PC-3 (cell line): Measurements from ENCODE around the gene HMOX1. TPM values are rescaled to one million over a fixed set of nuclear protein-coding genes. Genes with fewer than 3 reads are reported as not detected.

Source experiments
- ATAC-seq: fragments of 200-7000 bp; cut with Tn5 transposase; 2 replicates; pipeline ENCODE4 v1.9.1; 2020; ENCODE audit warnings: mild to moderate bottlenecking, moderate library complexity
- BruUV-seq: library from RNA; stranded (reverse); fragments of 400-500 nt; replicated peaks from 2 replicates; lab custom pipeline; 2021; lab: Mats Ljungman, UMichigan
- CTCF ChIA-PET: fragments of 300-600 bp; sonication (Branson Sonifier 250); formaldehyde crosslinking; loops from one replicate; lab custom pipeline; 2022; ENCODE audit warnings: antibody characterized with exemption; lab: Charles Lee
- POLR2A ChIA-PET: fragments of 300-600 bp; sonication (Branson Sonifier 250); formaldehyde crosslinking; loops from one replicate; lab custom pipeline; 2022; ENCODE audit warnings: antibody characterized with exemption; ENCODE audit not compliant: unreplicated experiment; lab: Charles Lee
- DNase-seq: peaks from one replicate; pipeline ENCODE4 v3.0.0-alpha.2; 2015
- H2AFZ ChIP-seq: fragments of 300-600 bp; sonication (generic); 2 replicates; pipeline ENCODE4 v1.6.0; 2016; ENCODE audit warnings: antibody characterized with exemption, low read length
- H3F3A ChIP-seq: fragments of 300-600 bp; sonication (generic); one replicate; pipeline ENCODE4 v1.6.0; 2017; ENCODE audit warnings: antibody characterized with exemption, low read length, control low read depth, mild to moderate bottlenecking; ENCODE audit not compliant: unreplicated experiment
- H3K27ac ChIP-seq: fragments of 300-600 bp; sonication (generic); 2 replicates; pipeline ENCODE4 v1.5.1; 2016; ENCODE audit warnings: mild to moderate bottlenecking, low read length
- H3K27me3 ChIP-seq: fragments of 300-600 bp; sonication (generic); 2 replicates; pipeline ENCODE4 v1.6.1; 2016; ENCODE audit warnings: low read length, mixed read lengths
- H3K36me3 ChIP-seq: fragments of 300-600 bp; sonication (generic); 2 replicates; pipeline ENCODE4 v1.6.1; 2016; ENCODE audit warnings: low read depth, mixed run types, low read length, mixed read lengths
- H3K4me1 ChIP-seq: fragments of 300-600 bp; sonication (generic); 2 replicates; pipeline ENCODE4 v1.5.1; 2016; ENCODE audit warnings: low read length; ENCODE audit not compliant: insufficient read depth
- H3K4me2 ChIP-seq: fragments of 300-600 bp; sonication (generic); 2 replicates; pipeline ENCODE4 v1.6.0; 2016; ENCODE audit warnings: low read length
- H3K4me3 ChIP-seq: fragments of 300-600 bp; sonication (generic); 2 replicates; pipeline ENCODE4 v1.5.1; 2016; ENCODE audit warnings: mild to moderate bottlenecking, low read length, mixed read lengths
- H3K79me2 ChIP-seq: fragments of 300-600 bp; sonication (generic); 2 replicates; pipeline ENCODE4 v1.6.1; 2017; ENCODE audit warnings: low read length, mixed read lengths
- H3K9ac ChIP-seq: fragments of 300-600 bp; sonication (generic); 2 replicates; pipeline ENCODE4 v1.6.0; 2016; ENCODE audit warnings: mild to moderate bottlenecking, low read length
- H3K9me2 ChIP-seq: fragments of 300-600 bp; sonication (generic); replicated peaks from 2 replicates; pipeline ENCODE4 v1.6.1; 2016; ENCODE audit warnings: mixed run types, low read length, mixed read lengths
- H3K9me3 ChIP-seq: fragments of 300-600 bp; sonication (generic); 2 replicates; pipeline ENCODE4 v1.6.1; 2016; ENCODE audit warnings: low read length, mixed read lengths
- H4K20me1 ChIP-seq: fragments of 300-600 bp; sonication (generic); 2 replicates; pipeline ENCODE4 v1.6.1; 2016; ENCODE audit warnings: low read length, mixed read lengths
- EZH2 ChIP-seq: fragments of 300-600 bp; sonication (generic); IDR thresholded peaks from one replicate; pipeline ENCODE4 v1.6.1; 2017; ENCODE audit warnings: antibody characterized with exemption, mild to moderate bottlenecking, low read length; ENCODE audit not compliant: unreplicated experiment
- EZH2phosphoT487 ChIP-seq: fragments of 300-600 bp; sonication (generic); IDR thresholded peaks from 2 replicates; pipeline ENCODE4 v1.6.1; 2018; ENCODE audit warnings: mild to moderate bottlenecking, antibody characterized with exemption, low read length, borderline replicate concordance
- intact Hi-C: fragments of 100-400 bp; cut with micrococcal nuclease; formaldehyde crosslinking; loops from 2 replicates; pipeline ENCODE4 v1.9.0; 2023
- total RNA-seq: library from RNA; depleted of rRNA; stranded (reverse); fragments of >200 nt; gene quantifications from 2 replicates; pipeline ENCODE4 v1.2.3, GENCODE V29; 2014
- TF ChIP-seq, protein P1 (sequence below): fragments of 300-600 bp; sonication (generic); conservative IDR thresholded peaks from 2 replicates; pipeline ENCODE4 v1.5.1; 2017; ENCODE audit warnings: antibody characterized with exemption, low read depth, mild to moderate bottlenecking, low read length

Gene HMOX1
- total RNA-seq, 1 experiment from 2014 or later, result 16.5 TPM

DNA sequence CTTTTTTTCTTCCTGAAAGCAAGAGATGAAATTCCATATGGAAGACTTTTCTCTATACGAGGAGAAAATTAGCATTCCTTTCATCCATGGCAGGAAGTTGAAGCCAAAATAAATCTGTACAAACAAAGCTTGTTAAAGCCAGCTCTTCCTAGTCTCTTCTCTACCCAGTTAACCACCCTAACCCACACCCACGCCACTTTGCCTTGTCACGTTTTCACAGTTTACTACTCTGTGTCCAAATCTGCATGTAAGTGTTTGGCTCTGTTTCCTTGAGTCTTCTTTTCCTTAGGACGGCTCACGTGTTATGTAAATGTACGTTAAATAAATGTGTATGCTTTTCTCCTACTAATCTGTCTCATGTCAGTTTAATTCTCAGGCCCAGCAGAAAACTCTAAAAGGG is 7.1 kb upstream of the HMOX1 start:
- no peaks in the 10 kb centered on the region for H3K79me2 ChIP-seq
- no TSS peak for BruUV-seq

DNA sequence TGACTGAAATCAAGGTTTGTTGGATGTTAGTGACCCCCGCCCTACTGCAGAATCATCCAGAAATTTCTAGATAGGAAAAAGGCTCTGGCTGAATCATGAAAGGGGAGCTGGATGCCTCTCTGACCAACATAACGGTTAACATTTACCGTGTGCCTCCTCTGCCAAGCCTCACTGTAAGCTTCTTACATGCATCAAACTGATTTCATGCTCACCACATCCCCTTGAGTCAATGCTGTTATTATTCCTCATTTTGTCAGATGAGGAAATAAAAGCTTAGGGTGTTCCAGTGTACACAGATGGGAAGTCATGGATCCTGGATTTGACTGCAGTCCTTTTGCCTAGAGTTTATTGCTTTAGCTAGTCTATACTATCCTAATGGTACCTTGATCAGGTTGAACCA is 5.9 kb upstream of the HMOX1 start:
- no peak overlapping the region for H3K27ac ChIP-seq
- no peak overlapping the region for H3K9ac ChIP-seq
- POLR2A ChIA-PET, result no interaction called here
- no peaks in the 10 kb centered on the region for H3K36me3 ChIP-seq
- no peaks in the 10 kb centered on the region for H3K9me2 ChIP-seq
- no peaks in the 10 kb centered on the region for H3K27me3 ChIP-seq
- CTCF ChIA-PET, result no interaction called here
- ATAC-seq (no peak), DNase-seq (peak; percentile 26)
- H2AFZ ChIP-seq, result no peak overlapping the region
- H3F3A ChIP-seq, result no peaks in the 10 kb centered on the region
- H3K4me3 ChIP-seq, result no peak overlapping the region
- no TSS peak for BruUV-seq
- intact Hi-C loops, result no loop called here
- H3K4me1 ChIP-seq, result peaks cover 20% of the 10 kb centered on the region
- no peak overlapping the region for H3K4me2 ChIP-seq
- TF ChIP-seq EZH2 (no peak), EZH2phosphoT487 (no peak)
- TF ChIP-seq, protein P1, sequence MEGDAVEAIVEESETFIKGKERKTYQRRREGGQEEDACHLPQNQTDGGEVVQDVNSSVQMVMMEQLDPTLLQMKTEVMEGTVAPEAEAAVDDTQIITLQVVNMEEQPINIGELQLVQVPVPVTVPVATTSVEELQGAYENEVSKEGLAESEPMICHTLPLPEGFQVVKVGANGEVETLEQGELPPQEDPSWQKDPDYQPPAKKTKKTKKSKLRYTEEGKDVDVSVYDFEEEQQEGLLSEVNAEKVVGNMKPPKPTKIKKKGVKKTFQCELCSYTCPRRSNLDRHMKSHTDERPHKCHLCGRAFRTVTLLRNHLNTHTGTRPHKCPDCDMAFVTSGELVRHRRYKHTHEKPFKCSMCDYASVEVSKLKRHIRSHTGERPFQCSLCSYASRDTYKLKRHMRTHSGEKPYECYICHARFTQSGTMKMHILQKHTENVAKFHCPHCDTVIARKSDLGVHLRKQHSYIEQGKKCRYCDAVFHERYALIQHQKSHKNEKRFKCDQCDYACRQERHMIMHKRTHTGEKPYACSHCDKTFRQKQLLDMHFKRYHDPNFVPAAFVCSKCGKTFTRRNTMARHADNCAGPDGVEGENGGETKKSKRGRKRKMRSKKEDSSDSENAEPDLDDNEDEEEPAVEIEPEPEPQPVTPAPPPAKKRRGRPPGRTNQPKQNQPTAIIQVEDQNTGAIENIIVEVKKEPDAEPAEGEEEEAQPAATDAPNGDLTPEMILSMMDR, result no peak
- no peaks in the 10 kb centered on the region for H4K20me1 ChIP-seq
- no peaks in the 10 kb centered on the region for H3K9me3 ChIP-seq
- no peaks in the 10 kb centered on the region for H3K79me2 ChIP-seq

More for the DNA sequence above, 7.1 kb upstream of the HMOX1 start:
- Histone ChIP-seq H3K27me3 (no peaks in the 10 kb centered on the region), H3K27ac (no peak overlapping the region), H4K20me1 (no peaks in the 10 kb centered on the region), H3K9ac (no peak overlapping the region), H3K4me1 (peaks cover 20% of the 10 kb centered on the region), H2AFZ (no peak overlapping the region), H3K4me2 (no peak overlapping the region), H3K9me2 (no peaks in the 10 kb centered on the region), H3K4me3 (no peak overlapping the region), H3K36me3 (no peaks in the 10 kb centered on the region), H3K9me3 (no peaks in the 10 kb centered on the region), H3F3A (no peaks in the 10 kb centered on the region)
- DNase-seq, result no peak
- intact Hi-C loops, result no loop called here
- ChIA-PET POLR2A (no interaction called here), CTCF (no interaction called here)
- TF ChIP-seq EZH2phosphoT487 (no peak), EZH2 (no peak)
- TF ChIP-seq, protein P1, result no peak
- no peak for ATAC-seq

- peaks cover 23% of the 10 kb centered on the region for H3K4me1 ChIP-seq
- ChIA-PET POLR2A (no interaction called here), CTCF (no interaction called here)
- no peak overlapping the region for H2AFZ ChIP-seq
- no peaks in the 10 kb centered on the region for H3K36me3 ChIP-seq
- H3F3A ChIP-seq, result no peaks in the 10 kb centered on the region
- TF ChIP-seq EZH2phosphoT487 (no peak), EZH2 (no peak)
- TF ChIP-seq, protein P1, result no peak
- H3K79me2 ChIP-seq, result no peaks in the 10 kb centered on the region
- no TSS peak for BruUV-seq
- no peak overlapping the region for H3K9ac ChIP-seq
- no peaks in the 10 kb centered on the region for H4K20me1 ChIP-seq
- no peaks in the 10 kb centered on the region for H3K9me2 ChIP-seq
- intact Hi-C loops, result no loop called here
- H3K4me2 ChIP-seq, result no peak overlapping the region
- H3K4me3 ChIP-seq, result no peak overlapping the region
- H3K9me3 ChIP-seq, result no peaks in the 10 kb centered on the region
- DNase-seq (no peak), ATAC-seq (no peak)
- no peaks in the 10 kb centered on the region for H3K27me3 ChIP-seq
- no peak overlapping the region for H3K27ac ChIP-seq
Observed at GRCh38 chr22:35375526-35375925, 5.4 kb upstream of the HMOX1 start.
